ENCODE results near the gene PCARE. TPM values are rescaled to one million over a fixed set of nuclear protein-coding genes. Genes with fewer than 3 reads are reported as not detected.

PCARE gene
- total RNA-seq, 2 experiments from 2014 or later: not detected

DNA sequence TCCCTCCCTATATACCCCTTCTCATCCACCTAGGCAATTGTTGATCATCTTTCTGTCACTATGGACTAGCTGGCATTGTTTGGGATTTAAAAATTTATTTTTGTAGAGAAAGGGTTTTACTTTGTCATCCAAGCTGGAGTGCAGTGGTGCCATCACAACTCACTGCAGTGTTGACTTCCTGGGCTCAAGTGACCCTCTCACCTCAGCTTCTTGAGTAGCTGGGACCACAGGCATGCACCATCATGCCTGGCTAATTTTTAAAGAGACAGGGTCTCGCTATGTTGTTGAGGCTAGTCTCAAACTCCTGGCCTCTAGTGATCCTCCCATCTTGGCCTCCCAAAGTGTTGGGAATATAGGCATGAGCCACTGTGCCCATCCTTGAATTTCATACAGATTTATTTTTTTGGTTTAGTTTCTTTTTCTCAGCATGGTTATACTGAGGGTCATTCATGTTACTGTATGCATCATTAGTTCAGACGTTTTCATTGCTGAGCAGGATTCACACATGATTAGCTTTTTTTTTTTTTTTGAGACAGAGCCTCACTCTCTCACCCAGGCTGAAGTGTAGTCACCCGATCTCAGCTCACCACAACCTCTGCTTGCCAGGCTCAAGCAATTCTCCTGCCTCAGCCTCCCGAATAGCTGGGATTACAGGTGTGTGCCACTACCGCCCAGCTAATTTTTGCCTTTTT lies 8.6 kb upstream of the PCARE start:
- no peaks in the 10 kb centered on the region for H3K36me3 Mint-ChIP-seq (ENCODE audit: low read depth)
- no peaks in the 10 kb centered on the region for H3K4me1 Mint-ChIP-seq
- H3K9me3 Mint-ChIP-seq: peaks cover 6% of the 10 kb centered on the region
- ChIA-PET CTCF (no interaction called here), POLR2A (no interaction called here)
- peaks cover 7% of the 10 kb centered on the region for H3K27me3 Mint-ChIP-seq
- H3K4me3 Mint-ChIP-seq: no peak overlapping the region
- DNase-seq: no peak
- H3K27ac Mint-ChIP-seq: no peak overlapping the region

DNA sequence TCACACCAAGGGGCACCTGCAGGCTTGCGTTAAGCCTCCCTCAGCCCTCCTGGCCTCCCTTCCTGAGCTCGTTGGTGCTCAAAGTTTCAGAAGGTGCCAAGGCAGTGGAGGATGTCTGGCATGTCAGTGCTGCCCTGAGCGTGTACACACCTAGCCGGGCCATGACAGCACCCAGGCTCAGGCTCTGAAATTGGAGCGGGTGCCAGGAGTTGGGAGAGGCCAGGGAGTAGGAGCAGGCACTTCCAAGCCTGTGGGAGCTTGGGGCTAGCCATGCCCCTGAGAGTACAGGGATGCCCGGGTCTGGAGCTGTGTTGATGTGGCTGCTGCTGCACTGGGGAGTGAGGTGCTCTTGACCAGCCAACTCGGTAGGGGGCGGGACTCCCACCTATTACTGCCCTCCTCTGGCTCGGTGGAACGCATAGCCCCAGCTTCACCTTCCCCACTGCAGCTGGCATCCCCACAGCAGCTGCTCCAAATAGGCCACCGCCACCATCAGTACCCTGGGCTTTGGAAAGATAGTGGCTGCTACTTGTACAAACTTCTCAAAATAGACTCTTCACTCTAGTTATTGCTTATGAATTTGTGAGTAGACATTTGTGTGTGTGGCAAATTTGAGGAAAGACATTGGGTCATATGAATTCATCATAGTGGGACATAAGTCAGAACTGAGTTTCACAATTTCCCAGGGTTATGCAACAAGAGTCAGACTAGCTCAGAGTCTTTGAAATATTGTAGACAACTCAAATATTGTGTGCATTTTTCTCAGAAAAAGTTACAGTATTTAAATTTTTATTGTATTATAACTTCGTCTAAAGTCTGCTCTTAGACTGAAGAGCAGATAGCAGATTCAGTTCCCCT lies 6.8 kb upstream of the PCARE start:
- H3K36me3 Mint-ChIP-seq (ENCODE audit: low read depth): no peaks in the 10 kb centered on the region
- ChIA-PET POLR2A (no interaction called here), CTCF (interaction anchor here (1.0 kb wide), 1 partner anchor 23 kb away, joined by 4 read pairs; no protein-coding TSS in a partner anchor)
- peaks cover 6% of the 10 kb centered on the region for H3K9me3 Mint-ChIP-seq
- H3K27me3 Mint-ChIP-seq: peaks cover 2% of the 10 kb centered on the region
- DNase-seq: no peak
- H3K4me1 Mint-ChIP-seq: no peaks in the 10 kb centered on the region
- no peak overlapping the region for H3K4me3 Mint-ChIP-seq
- no peak overlapping the region for H3K27ac Mint-ChIP-seq

DNA sequence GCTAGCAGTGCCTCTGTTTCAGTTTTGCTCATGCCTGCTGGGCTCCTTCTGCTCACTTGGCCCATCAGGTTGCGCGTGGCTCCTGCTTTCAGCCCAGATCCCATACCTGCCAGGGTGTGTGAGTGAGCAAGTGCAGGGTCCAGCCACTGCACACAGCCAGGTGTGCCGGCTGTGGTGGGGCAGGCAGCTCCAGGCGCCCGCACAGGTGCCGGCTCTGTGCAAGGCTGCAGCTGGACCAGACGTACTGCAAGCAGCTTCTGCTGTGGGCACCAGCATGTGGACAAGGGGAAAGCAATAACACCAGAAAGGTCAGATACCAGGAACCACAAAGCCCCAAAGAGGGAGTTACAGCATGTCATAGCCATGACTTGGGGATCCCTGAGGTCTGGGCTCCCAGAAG lies 5.6 kb upstream of the PCARE start:
- POLR2A ChIA-PET: no interaction called here
- no peaks in the 10 kb centered on the region for H3K4me1 Mint-ChIP-seq
- CTCF ChIA-PET: interaction anchor here (1.0 to 1.5 kb wide), 2 partner anchors 22 to 45 kb away, joined by 3 to 4 read pairs; no protein-coding TSS in a partner anchor
- H3K27ac Mint-ChIP-seq: no peak overlapping the region
- no peaks in the 10 kb centered on the region for H3K36me3 Mint-ChIP-seq (ENCODE audit: low read depth)
- peaks cover 2% of the 10 kb centered on the region for H3K27me3 Mint-ChIP-seq
- H3K9me3 Mint-ChIP-seq: peaks cover 6% of the 10 kb centered on the region
- H3K4me3 Mint-ChIP-seq: no peak overlapping the region
- no peak for DNase-seq

DNA sequence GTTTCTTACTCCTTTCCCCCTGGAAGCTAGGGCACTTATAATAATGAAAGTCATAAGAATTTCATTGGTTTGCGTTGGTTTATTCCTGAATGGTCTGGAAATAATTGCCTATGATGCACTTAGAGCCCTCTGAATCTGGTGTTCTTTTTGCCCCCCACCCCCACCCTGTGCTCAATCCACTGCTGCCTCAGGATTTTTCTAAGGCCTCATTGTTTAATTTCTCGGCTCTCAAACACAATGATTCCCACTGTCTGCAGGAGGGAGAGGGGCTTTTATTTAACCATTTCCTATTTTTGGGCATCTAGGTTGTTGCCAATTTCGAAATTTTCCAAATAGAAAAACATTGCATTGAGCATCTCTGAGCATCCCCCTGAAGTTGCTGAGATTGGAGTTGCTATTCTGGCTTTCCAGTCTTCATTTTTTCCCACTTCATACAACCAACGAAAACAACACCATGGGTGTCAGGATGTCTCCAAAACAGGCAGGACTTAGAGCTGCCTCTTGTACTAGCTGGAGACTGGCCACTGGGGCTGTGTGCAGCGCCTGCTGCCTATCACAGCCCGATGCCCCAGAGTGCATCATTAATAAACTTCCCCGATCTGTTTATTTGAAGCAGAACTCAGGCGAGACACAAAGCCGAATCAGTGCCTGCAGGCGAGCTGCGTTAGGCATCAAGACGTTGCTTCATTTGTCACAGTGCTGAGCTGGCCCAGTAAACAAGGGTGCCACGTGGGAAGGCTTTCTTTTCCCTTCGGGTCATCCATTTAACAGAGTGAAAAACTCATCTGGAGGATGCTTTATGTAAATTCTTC lies 1.8 kb upstream of the PCARE start:
- no peak overlapping the region for H3K4me3 Mint-ChIP-seq
- DNase-seq: no peak
- POLR2A ChIA-PET: interaction anchor here (0.5 to 0.6 kb wide), 2 partner anchors 35 to 107 kb away, joined by 3 to 4 read pairs; no protein-coding TSS in a partner anchor
- H3K9me3 Mint-ChIP-seq: peaks cover 4% of the 10 kb centered on the region
- H3K27me3 Mint-ChIP-seq: no peaks in the 10 kb centered on the region
- H3K36me3 Mint-ChIP-seq (ENCODE audit: low read depth): no peaks in the 10 kb centered on the region
- H3K4me1 Mint-ChIP-seq: no peaks in the 10 kb centered on the region
- CTCF ChIA-PET: interaction anchor here (0.6 to 1.0 kb wide), 2 partner anchors 10 to 1905 kb away, joined by 4 to 5 read pairs; no protein-coding TSS in a partner anchor
- no peak overlapping the region for H3K27ac Mint-ChIP-seq

DNA sequence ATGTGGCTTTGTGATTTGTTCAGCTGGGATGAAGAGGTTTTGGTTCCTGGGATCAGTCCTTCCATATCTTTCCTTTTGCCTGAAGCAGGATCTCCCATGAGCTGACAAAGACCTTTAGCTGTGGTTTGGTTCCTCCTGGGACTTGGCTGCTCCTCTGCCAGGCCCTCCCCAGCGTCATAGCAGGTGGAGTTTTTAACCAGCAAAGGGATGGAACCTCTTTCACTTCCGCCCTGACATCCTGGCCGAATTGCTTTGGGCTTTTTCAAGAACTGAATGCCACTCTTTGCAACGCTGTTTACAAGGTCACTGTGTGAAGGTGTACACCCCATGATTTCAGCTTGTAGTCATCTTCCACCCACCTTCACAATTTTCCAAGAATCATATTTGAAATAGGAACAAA lies 390 bp downstream of the PCARE start:
- H3K27me3 Mint-ChIP-seq: no peaks in the 10 kb centered on the region
- no peaks in the 10 kb centered on the region for H3K4me1 Mint-ChIP-seq
- no peaks in the 10 kb centered on the region for H3K36me3 Mint-ChIP-seq (ENCODE audit: low read depth)
- no peaks in the 10 kb centered on the region for H3K9me3 Mint-ChIP-seq
- POLR2A ChIA-PET: no interaction called here
- no peak for DNase-seq
- H3K27ac Mint-ChIP-seq: no peak overlapping the region
- no peak overlapping the region for H3K4me3 Mint-ChIP-seq
- CTCF ChIA-PET: interaction anchor here (1.0 kb wide), 1 partner anchor 32 kb away, joined by 3 read pairs; no protein-coding TSS in a partner anchor

DNA sequence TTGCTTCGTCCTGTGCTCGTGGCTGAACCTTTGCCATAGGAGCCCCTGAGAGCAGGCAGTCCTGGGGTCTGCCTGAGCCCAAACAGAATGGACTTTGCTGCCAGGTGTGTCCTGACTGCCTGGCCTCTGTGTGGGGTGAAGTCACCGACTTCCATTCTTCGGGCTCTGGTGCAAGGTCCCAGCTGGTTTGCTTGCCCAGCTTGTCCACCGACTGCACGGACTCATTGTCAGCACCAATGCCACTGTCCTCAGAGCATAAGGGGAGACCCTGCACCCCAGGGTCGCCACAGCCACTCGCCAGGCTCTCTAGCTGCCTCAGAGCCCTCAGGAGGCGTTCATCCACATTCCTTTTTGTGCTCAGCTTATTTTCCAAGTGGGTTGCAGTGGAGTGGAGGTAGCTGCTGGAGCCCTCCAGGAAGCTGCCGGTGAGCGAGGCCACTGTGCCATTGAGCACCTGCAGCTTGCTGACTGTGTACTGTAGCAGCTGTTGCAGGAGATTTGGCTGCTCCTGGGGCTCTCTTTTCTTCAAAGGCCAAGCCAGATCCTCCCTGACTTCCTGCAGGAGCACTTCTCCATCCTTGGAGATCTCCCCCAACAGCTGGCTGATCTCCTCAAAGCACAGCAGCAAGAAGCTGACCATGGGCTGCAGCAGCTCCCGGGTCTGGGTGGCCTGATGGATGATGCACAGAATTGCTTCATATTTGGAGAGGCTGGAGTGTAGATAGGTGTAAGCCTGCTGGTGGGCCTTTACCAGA lies 1.2 kb downstream of the PCARE start:
- H3K4me3 Mint-ChIP-seq: no peak overlapping the region
- H3K9me3 Mint-ChIP-seq: no peaks in the 10 kb centered on the region
- H3K27me3 Mint-ChIP-seq: no peaks in the 10 kb centered on the region
- ChIA-PET CTCF (no interaction called here), POLR2A (no interaction called here)
- H3K4me1 Mint-ChIP-seq: no peaks in the 10 kb centered on the region
- H3K27ac Mint-ChIP-seq: no peak overlapping the region
- no peaks in the 10 kb centered on the region for H3K36me3 Mint-ChIP-seq (ENCODE audit: low read depth)
- DNase-seq: no peak

DNA sequence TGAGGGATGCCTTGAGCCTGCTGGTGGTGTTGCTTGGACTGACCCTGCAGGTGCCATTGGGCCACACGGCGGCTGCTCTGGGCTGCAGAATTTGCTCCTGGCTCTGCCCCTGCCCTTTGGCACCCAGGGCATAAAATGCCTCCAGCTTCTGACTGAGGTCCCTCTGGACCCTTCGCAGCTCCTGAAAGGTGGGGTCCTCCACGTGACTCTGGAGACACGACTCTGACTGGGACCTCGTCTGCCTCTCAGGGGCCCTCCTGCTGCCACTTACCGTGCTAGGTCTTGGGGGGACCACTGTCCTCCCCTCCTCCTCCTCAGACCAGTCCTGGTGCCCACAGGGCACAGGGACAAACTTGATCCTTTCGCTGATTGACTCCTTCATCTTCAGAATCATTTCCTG lies 2.1 kb downstream of the PCARE start:
- H3K9me3 Mint-ChIP-seq: no peaks in the 10 kb centered on the region
- H3K4me3 Mint-ChIP-seq: no peak overlapping the region
- no peaks in the 10 kb centered on the region for H3K4me1 Mint-ChIP-seq
- DNase-seq: no peak
- H3K36me3 Mint-ChIP-seq (ENCODE audit: low read depth): no peaks in the 10 kb centered on the region
- H3K27ac Mint-ChIP-seq: no peak overlapping the region
- no peaks in the 10 kb centered on the region for H3K27me3 Mint-ChIP-seq
- ChIA-PET POLR2A (no interaction called here), CTCF (no interaction called here)

DNA sequence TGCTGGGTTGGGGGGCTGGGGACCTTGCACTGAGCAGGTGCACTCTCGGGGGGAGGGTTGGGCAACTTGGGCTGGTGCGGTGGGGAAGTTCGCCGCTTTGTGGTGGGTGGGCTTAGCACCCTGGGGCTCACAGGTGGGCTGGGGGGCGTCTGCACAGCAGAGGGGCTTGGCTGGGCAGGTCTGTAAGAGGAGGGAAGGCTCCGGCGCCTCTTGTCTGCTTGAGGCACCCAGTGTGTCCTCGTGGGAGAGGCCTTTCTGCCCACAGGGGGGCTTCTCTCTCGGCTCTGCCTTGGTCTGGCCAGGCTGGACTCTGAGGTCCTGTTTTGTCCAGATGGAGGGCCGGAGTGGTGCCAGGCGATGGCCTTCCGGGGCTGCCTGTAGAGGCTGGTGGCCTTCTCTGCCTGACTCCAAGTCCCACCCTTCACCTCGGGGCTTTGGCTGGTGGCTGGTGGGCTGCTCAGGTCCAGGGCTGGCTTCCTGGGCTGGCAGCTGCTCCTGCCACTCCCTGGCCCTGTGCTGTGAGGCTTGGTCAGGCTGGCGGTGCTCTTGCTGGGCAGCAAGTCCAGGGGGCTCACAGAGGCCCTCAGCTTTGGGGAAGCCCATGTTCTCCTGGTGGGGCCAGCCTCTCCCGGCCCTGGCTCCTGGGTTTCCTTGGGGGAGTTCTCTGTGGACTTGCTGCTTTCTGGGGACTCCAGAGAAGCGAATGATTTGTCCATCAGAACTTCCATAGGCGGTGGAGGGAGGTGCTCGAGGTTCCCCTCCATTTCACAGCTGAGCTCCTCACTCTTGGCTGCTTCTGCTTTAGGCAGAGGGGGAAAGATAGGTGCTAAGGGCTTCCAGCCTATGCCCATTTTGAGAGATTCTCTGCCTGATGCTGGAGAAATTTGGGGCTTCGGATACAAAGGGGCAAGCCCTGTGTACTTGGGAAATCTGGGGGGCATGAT lies 3.0 kb downstream of the PCARE start:
- H3K36me3 Mint-ChIP-seq (ENCODE audit: low read depth): no peaks in the 10 kb centered on the region
- no peaks in the 10 kb centered on the region for H3K9me3 Mint-ChIP-seq
- H3K27me3 Mint-ChIP-seq: no peaks in the 10 kb centered on the region
- no peak overlapping the region for H3K4me3 Mint-ChIP-seq
- ChIA-PET CTCF (interaction anchor here (0.8 kb wide), 1 partner anchor 14 kb away, joined by 3 read pairs; no protein-coding TSS in a partner anchor), POLR2A (no interaction called here)
- no peaks in the 10 kb centered on the region for H3K4me1 Mint-ChIP-seq
- DNase-seq: no peak
- H3K27ac Mint-ChIP-seq: no peak overlapping the region

DNA sequence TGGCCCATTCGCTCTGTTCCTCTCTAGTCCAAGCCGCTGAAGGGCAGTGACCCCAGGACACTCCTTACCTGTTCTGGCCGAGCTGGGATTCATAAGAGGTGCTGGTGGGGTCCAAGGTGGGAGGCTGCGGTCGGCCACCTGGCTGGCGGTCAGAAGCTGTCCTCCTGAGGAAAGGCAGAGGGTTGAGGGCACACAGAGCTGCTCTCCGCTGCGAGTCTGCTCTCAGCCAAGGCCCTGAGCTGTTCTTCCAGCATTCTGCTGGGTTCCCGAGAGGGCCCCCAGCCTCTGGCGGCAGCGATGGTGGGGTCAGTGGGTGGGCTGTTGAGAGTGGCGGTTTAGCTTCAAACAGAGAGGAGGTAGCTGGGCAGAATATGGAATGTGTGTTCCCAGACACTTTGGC lies 3.8 kb downstream of the PCARE start:
- Mint-ChIP-seq H3K27ac (no peak overlapping the region), H3K36me3 (ENCODE audit: low read depth) (no peaks in the 10 kb centered on the region), H3K9me3 (no peaks in the 10 kb centered on the region), H3K4me1 (no peaks in the 10 kb centered on the region), H3K4me3 (no peak overlapping the region), H3K27me3 (no peaks in the 10 kb centered on the region)
- no peak for DNase-seq
- ChIA-PET POLR2A (no interaction called here), CTCF (no interaction called here)

DNA sequence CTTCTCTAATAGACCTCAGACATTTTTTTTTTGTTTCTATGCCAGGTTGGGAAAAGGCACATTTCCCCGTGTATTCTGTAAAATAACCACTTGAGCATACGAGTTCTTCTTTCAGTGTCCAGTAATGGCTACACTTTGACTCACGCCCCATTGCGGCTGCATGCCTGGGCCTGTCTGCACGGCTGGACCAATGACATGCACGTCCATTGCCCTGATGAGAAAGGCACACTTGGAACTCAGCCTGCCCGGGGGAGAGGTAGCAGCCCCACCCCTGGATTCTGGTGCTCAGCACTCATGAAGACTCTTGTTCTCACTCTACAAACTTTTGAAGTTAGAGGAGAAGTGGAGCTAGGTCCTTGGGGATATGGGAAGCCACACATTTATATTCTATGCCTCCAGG lies 5.8 kb downstream of the PCARE start:
- POLR2A ChIA-PET: no interaction called here
- no peak overlapping the region for H3K4me3 Mint-ChIP-seq
- CTCF ChIA-PET: interaction anchor here (1.4 kb wide), 1 partner anchor 32 kb away, joined by 4 read pairs; no protein-coding TSS in a partner anchor
- H3K27ac Mint-ChIP-seq: no peak overlapping the region
- H3K9me3 Mint-ChIP-seq: no peaks in the 10 kb centered on the region
- DNase-seq: no peak
- H3K36me3 Mint-ChIP-seq (ENCODE audit: low read depth): no peaks in the 10 kb centered on the region
- H3K27me3 Mint-ChIP-seq: no peaks in the 10 kb centered on the region
- no peaks in the 10 kb centered on the region for H3K4me1 Mint-ChIP-seq

DNA sequence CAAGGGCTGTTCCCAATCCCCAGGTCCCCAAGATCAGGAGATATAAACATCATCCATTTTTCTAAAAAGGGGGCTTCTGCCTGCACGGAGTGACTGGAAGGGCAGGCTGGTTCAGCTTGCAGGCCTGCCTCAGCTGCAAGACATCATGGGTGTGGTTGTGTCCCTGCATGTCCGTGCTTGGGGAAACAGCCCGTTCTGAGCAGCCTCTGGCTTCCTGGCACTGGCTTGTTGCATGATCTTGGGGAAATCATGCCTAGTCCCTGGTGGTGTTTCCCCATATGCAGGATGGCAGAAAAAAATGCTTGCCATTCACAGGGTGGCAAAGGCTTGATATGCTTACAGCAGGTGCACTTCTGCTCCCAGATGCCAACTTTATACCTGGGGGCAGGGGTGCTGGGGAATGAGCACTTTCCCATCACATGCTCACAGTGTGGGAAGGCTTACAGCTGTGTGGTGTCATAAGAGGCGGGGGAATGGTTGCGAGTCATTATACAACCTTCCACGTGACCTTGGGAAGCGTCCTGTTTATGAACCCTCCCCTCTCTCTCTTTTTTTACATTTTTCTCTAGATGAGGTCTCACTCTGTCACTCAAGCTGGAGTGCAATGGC lies 7.2 kb downstream of the PCARE start:
- no peaks in the 10 kb centered on the region for H3K27me3 Mint-ChIP-seq
- no peaks in the 10 kb centered on the region for H3K9me3 Mint-ChIP-seq
- no peaks in the 10 kb centered on the region for H3K4me1 Mint-ChIP-seq
- H3K4me3 Mint-ChIP-seq: no peak overlapping the region
- DNase-seq: no peak
- no peaks in the 10 kb centered on the region for H3K36me3 Mint-ChIP-seq (ENCODE audit: low read depth)
- peak overlapping the region; percentile 61 for H3K27ac Mint-ChIP-seq
- CTCF ChIA-PET: no interaction called here
- POLR2A ChIA-PET: no interaction called here
